Measurements from ENCODE around the gene RASSF5.

DNA sequence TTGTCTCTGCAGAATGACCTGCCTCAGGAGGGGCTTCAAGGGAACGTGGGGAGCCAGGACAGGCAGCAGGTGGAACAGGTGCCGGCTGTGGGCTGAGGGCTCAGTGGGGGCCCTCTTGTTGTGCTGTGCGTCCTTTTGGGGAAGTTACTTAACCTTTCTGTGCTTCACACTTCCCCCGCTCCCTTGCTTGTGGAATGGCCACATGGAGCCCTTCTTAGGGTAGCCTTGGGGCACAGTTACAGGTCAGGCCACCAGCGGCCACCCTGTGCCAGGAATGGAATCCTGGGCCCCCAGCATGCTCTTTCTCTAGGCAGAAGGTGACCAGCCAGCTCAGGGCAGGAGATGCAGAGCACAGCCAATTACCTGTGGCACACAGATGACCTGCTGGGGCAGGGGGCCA lies 34.4 kb upstream of the RASSF5 start:
- TF ChIP-seq, protein P1, sequence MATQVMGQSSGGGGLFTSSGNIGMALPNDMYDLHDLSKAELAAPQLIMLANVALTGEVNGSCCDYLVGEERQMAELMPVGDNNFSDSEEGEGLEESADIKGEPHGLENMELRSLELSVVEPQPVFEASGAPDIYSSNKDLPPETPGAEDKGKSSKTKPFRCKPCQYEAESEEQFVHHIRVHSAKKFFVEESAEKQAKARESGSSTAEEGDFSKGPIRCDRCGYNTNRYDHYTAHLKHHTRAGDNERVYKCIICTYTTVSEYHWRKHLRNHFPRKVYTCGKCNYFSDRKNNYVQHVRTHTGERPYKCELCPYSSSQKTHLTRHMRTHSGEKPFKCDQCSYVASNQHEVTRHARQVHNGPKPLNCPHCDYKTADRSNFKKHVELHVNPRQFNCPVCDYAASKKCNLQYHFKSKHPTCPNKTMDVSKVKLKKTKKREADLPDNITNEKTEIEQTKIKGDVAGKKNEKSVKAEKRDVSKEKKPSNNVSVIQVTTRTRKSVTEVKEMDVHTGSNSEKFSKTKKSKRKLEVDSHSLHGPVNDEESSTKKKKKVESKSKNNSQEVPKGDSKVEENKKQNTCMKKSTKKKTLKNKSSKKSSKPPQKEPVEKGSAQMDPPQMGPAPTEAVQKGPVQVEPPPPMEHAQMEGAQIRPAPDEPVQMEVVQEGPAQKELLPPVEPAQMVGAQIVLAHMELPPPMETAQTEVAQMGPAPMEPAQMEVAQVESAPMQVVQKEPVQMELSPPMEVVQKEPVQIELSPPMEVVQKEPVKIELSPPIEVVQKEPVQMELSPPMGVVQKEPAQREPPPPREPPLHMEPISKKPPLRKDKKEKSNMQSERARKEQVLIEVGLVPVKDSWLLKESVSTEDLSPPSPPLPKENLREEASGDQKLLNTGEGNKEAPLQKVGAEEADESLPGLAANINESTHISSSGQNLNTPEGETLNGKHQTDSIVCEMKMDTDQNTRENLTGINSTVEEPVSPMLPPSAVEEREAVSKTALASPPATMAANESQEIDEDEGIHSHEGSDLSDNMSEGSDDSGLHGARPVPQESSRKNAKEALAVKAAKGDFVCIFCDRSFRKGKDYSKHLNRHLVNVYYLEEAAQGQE (IDR thresholded peaks at IDR 0.05; ENCODE audit: insufficient read depth in 1 of 2, low read depth in 2 of 2, low read length in 2 of 2): no peak
- TF ChIP-seq FOXP2 (optimal IDR thresholded peaks at IDR 0.05; ENCODE audit: borderline replicate concordance, extremely low read depth, extremely low read length, insufficient read depth): no peak
- TF ChIP-seq POLR2AphosphoS5 (IDR thresholded peaks at IDR 0.05; ENCODE audit: low read depth, low read length): no peak

Measured in PFSK-1 (cell line).